ENCODE data around the gene MICA.
"Not testable (repeated sequence)": the region's sequence is repeated elsewhere in the genome, so short reads cannot be mapped to it uniquely, and the experiment has no call there.

The MICA gene

DNA sequence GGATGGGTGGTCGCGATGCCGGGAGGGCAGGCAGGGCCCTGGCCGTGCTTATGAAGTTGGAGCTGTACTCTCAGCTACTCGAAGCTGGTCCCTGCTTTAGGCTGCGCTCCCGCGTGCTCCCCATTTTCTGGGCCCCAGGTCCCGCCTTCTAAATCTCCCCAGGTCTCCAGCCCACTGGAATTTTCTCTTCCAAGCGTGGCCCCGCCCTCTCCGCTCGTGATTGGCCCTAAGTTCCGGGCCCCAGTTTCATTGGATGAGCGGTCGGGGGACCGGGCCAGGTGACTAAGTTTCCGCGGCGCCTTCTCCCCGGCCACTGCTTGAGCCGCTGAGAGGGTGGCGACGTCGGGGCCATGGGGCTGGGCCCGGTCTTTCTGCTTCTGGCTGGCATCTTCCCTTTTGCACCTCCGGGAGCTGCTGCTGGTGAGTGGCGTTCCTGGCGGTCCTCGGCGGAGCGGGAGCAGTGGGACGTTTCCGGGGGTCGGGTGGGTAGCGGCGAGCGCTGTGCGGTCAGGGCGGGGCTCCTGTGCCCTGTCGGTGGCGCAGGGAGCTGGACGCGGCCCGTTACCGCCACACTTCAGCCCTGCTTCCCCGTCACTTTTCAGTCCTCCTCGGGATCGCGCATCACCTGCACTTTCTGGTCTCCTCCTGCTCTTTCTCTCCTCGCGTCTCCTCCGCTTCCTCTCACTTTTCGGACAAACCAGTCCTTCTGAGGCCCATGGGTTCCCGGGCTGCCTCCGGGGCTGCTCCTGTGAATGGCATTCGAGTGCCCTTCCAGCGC lies at the start of gene MICA:
TSS of gene MICA (plus strand) at position 313 of the 778 bp plus-strand sequence. CDS start at position 351, 38 bp downstream.
- peak in 48 of 51 donors; percentile 11 to 90 (median 63) for DNase-seq

GRCh38 chr6:31354158-31354863 lies 49.1 kb upstream of the MICA start:
- DNase-seq: no peak

DNA sequence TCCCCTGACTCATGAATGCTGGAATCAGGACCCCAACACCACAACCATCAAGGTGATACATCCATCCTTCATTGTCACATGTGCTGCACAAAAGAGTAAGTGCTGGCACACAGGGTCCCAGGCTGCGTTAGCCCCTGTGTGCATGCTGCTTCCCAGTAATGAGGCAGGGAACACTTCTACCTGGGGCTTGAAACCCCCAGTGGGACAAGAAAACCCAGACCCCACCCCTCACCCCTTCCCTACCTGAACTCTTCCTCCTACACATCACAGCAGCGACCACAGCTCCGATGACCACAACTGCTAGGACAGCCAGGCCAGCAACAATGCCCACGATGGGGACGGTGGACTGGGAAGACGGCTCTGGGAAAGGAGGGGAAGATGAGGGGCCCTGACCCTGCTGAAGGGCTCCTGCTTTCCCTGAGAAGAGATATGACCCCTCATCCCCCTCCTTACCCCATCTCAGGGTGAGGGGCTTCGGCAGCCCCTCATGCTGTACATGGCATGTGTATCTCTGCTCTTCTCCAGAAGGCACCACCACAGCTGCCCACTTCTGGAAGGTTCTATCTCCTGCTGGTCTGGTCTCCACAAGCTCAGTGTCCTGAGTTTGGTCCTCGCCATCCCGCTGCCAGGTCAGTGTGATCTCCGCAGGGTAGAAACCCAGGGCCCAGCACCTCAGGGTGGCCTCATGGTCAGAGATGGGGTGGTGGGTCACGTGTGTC lies 48.4 kb upstream of the MICA start:
- peak in 1 of 51 donors; percentile 100 for DNase-seq

- DNase-seq: no peak
Measured at GRCh38 chr6:31355583-31355948, 47.8 kb upstream of the MICA start.

DNA sequence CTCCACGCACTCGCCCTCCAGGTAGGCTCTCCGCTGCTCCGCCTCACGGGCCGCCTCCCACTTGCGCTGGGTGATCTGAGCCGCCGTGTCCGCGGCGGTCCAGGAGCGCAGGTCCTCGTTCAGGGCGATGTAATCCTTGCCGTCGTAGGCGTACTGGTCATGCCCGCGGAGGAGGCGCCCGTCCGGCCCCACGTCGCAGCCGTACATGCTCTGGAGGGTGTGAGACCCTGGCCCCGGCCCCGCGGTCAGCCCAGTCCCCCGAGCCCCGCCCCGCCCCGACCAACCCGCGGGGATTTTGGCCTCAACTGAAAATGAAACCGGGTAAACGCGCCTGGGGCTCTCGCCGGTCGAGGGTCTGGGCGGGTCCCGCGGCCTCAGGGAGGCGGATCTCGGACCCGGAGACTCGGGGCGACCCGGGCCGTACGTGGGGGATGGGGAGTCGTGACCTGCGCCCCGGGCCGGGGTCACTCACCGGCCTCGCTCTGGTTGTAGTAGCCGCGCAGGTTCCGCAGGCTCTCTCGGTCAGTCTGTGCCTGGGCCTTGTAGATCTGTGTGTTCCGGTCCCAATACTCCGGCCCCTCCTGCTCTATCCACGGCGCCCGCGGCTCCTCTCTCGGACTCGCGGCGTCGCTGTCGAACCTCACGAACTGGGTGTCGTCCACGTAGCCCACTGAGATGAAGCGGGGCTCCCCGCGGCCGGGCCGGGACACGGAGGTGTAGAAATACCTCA lies 47.0 kb upstream of the MICA start:
- peak in 5 of 51 donors; percentile 7 to 36 (median 23) for DNase-seq

DNA sequence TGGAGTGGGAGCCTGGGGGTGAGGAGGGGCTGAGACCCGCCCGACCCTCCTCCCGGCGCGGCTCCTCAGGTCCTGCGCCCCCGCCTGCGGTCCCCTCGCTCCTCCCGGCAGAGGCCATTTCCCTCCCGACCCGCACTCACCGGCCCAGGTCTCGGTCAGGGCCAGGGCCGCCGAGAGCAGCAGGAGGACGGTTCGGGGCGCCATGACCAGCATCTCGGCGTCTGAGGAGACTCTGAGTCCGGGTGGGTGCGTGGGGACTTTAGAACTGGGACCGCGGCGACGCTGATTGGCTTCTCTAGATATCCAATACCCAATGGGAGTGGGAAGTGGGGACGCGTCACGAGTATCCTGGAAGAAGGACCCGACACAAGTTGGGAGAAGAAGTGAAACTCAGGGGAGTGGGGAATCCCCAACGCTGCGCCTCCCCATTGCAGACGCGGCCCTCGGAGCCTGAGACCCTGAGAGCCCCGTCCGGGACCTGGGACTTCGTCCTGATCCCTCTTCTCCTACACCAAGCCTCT lies 46.4 kb upstream of the MICA start, which contains the start of gene HLA-B:
TSS of gene HLA-B (minus strand) at position 234 of the 521 bp plus-strand sequence. CDS start at position 213, 21 bp downstream.
- peak in 44 of 51 donors; percentile 7 to 82 (median 50) for DNase-seq

GRCh38 chr6:31357886-31358285 lies 45.5 kb upstream of the MICA start:
- no peak for DNase-seq

- DNase-seq: no peak
Measured at GRCh38 chr6:31358302-31358701, 45.1 kb upstream of the MICA start.

DNA sequence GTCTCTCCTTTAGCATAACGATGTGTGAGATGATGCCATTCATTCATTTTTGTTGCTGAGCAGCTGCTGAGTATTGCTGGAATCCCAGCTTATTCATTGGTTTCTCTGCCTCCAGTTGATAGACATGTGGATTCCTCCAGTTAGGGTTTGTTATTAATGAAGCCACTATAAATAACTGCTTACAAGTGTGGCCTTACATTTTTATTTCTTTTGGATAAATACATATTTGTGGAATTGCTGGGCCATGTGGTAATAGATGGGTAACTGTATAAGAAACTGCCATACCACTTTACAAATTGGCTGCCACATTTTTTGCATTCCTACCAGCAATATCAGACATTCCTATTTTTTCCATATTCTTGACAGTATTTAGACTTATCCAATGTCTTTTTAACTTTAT lies 43.8 kb upstream of the MICA start:
- DNase-seq: no peak

- no peak for DNase-seq
Measured at GRCh38 chr6:31362751-31363150, 40.6 kb upstream of the MICA start.

DNA sequence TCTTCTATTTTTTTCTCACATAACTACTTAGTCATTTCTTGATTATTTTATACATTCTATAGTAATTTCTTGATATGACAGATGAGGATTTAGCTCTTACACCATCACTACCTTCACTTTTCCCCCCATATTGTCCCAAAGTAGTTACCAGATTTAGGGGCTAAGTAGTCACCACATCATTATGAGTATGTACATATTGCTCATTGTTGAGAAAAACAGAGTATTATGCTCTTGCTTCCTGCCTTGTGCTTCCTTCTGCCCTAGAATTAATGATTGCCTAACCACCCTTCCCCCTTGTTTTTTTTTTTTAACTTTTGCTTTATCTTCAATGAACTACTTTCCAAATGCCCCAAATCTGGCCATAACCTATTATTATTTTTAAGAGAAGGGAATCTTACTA lies 39.6 kb upstream of the MICA start:
- DNase-seq: no peak

DNA sequence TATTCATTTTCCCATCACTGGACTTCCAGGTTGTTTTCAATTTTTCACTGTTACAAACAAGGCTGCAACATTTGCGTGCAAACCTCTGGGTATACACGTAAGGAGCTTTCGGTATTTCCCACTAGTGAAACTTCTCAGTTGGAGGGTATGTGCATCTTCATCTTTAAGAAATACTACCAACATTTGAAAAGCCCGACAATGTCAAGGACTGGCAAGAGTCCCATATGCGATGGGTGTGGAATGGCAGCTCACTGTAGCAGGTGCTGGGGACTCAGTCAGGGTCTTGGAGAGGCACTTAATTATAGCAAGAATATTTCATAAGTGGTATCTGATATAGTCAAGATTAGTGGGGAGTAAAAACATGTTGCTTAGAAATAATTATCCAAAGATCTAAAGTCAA lies 37.5 kb upstream of the MICA start:
- no peak for DNase-seq

- DNase-seq: peak in 50 of 51 donors; percentile 30 to 90 (median 71)
Measured at GRCh38 chr6:31366693-31367470, 36.5 kb upstream of the MICA start.

DNA sequence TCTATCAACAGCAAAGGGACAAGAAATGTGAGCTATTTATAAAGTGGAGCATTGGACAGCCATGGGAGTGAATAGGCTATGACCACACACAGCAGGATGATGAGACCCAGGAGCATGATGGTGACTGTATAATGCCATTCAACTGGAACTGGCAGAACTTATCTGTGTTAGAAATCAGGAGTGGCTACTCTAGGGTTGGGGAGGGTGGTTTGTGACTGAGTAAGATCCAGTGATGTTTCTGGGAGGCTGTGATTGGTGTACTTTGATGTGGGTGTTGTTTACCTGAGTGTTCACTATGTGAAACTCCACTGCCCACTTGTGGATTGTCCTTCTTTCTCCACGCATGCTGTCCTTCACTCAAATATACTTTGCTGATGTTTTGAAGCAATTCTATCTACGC lies 34.9 kb upstream of the MICA start:
- DNase-seq: no peak

DNA sequence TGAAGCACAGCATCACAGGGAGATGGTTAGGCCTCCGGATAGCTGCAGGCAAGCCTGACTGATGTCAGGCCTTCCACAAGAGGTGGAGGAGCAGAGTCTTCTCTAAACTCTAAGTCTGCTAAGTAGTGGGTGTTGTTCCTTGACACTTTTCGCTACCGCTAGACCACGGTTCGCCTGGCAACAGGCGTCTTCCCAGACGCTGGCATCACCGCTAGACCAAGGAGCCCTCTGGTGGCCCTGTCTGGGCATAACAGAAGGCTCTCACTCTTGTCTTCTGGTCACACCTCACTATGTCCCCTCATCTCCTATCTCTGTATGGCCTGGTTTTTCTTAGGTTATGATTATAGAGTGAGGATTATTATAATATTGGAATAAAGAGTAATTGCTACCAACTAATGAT lies 29.3 kb upstream of the MICA start:
- DNase-seq: not testable (repeated sequence)

- DNase-seq: no peak
Measured at GRCh38 chr6:31375699-31376098, 27.7 kb upstream of the MICA start.

GRCh38 chr6:31377029-31377428 lies 26.4 kb upstream of the MICA start:
- no peak for DNase-seq

DNA sequence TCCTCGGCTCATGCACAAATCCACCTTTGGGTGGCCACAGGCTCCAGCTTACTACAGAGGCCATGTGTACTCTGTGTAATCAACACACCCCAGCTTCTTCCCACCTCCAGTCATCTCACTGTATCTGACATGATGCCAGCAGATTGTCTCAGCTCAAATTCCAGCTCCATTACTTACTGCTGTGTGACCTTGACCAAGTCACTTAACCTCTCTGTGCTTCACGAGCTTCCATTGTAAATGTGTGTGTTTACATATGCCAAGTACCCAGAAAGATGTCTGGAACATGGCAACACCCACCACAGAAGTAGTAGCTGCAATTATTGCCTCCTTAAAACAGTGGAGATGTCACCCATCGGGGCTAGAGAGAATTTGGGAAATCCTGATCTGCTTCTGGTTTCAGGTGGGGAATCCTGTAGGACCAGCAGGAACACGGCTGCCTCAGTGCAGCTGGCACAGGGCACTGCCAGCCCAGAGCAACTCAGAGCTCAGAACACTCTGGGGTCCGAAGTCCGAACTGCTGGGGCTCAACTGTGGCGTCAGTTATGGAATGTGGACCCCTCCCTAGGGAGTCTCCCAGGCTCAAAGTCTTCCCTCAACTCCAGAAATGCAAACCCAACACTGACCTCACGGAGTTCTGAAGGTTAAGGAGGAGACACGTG lies 25.2 kb upstream of the MICA start:
- DNase-seq: no peak

GRCh38 chr6:31378721-31379103 lies 24.7 kb upstream of the MICA start:
- no peak for DNase-seq

DNA sequence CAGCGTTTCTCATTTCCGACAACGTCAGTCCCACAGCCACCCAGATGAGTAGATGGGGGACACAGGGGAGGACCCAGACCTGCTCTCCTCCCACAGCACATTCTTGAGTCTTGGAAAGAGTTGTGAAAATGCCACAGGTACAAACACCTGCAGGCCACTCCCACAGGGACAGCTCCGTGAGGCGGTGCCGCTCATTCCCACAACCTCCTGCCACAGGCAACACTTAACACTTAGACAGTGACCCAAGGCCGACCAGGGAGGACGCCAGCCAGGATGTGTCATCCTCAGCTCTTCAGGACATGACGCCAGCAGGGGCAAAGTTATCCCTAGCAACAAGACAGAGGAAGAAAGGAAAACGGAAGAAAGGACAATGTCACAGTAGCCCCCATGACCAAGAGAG lies 23.5 kb upstream of the MICA start:
- DNase-seq: no peak

Measured in hypothalamus (tissue), 51 donors.